Tibial nerve (tissue), 3 donors: ENCODE results near the gene CELSR3.

ENCODE experiments used
- EP300 ChIP-seq, 2 donors: sonication (generic); formaldehyde crosslinking; IDR thresholded peaks; one replicate each; pipeline ENCODE4 v1.6.1; 2017; ENCODE audit warnings: antibody characterized with exemption in 2 of 2, mild to moderate bottlenecking in 1 of 2
- POLR2A ChIP-seq, 2 donors: fragments of 450-650 bp; IDR thresholded peaks; one replicate each; pipeline ENCODE4 v1.6.1; 2017; ENCODE audit warnings: antibody characterized with exemption in 2 of 2, mild to moderate bottlenecking in 2 of 2, moderate library complexity in 2 of 2

DNA sequence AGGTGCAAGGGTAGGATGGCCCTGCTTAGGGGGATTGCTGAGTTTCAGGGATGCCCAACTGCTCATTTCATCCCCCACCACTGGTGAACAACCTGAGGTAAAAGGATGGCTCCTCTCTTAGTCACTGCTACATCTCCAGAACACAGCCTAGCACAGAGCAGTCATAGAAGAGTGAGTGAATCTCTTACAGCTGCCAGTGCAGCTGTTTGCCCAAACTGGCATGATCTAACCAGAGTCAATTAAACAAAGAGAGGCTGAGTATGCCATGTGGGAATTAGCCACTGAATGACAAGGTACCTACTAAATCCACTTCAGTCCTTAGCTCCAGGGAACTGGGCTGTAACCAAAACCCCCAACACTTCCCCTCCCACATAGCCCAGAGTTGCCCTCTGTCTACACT is 29.9 kb upstream of the CELSR3 start:
- no peak for TF ChIP-seq EP300 (IDR thresholded peaks at IDR 0.05)
- TF ChIP-seq POLR2A (IDR thresholded peaks at IDR 0.05) = no peak
